ENCODE results near the gene GDF2.
A peak's percentile ranks its signal among the peaks of the same experiment; 100 is the strongest.

The GDF2 gene

GRCh38 chr10:47360419-47361040 is 38.3 kb downstream of the GDF2 start:
- TF ChIP-seq CTCF (IDR thresholded peaks at IDR 0.05; ENCODE audit: insufficient read depth, low read depth, low read length, missing control alignments): no peak
- H3K4me3 ChIP-seq (ENCODE audit: low read depth, low read length): no peak overlapping the region
- DNase-seq (ENCODE audit: low read depth): no peak

GRCh38 chr10:47361293-47361692 is 39.0 kb downstream of the GDF2 start:
- DNase-seq (ENCODE audit: low read depth): peak; percentile 25
- no peak overlapping the region for H3K4me3 ChIP-seq (ENCODE audit: low read depth, low read length)

GRCh38 chr10:47362199-47362598 is 39.9 kb downstream of the GDF2 start:
- no peak for DNase-seq (ENCODE audit: low read depth)
- H3K4me3 ChIP-seq (ENCODE audit: low read depth, low read length): no peak overlapping the region
- TF ChIP-seq CTCF (IDR thresholded peaks at IDR 0.05; ENCODE audit: insufficient read depth, low read depth, low read length, missing control alignments): no peak

More at GRCh38 chr10:47361293-47361692, 39.0 kb downstream of the GDF2 start:
- peak; percentile 65 for TF ChIP-seq CTCF (IDR thresholded peaks at IDR 0.05; ENCODE audit: insufficient read depth, low read depth, low read length, missing control alignments)

GRCh38 chr10:47363781-47364180 is 41.5 kb downstream of the GDF2 start:
- TF ChIP-seq CTCF (IDR thresholded peaks at IDR 0.05; ENCODE audit: insufficient read depth, low read depth, low read length, missing control alignments): no peak
- no peak for DNase-seq (ENCODE audit: low read depth)
- no peak overlapping the region for H3K4me3 ChIP-seq (ENCODE audit: low read depth, low read length)

- DNase-seq (ENCODE audit: low read depth): no peak
- TF ChIP-seq CTCF (IDR thresholded peaks at IDR 0.05; ENCODE audit: insufficient read depth, low read depth, low read length, missing control alignments): no peak
- no peak overlapping the region for H3K4me3 ChIP-seq (ENCODE audit: low read depth, low read length)
Measured at GRCh38 chr10:47364366-47364765, 42.1 kb downstream of the GDF2 start.

GRCh38 chr10:47364911-47365310 is 42.7 kb downstream of the GDF2 start:
- H3K4me3 ChIP-seq (ENCODE audit: low read depth, low read length): no peak overlapping the region
- DNase-seq (ENCODE audit: low read depth): no peak
- TF ChIP-seq CTCF (IDR thresholded peaks at IDR 0.05; ENCODE audit: insufficient read depth, low read depth, low read length, missing control alignments): no peak

All from GM12865 (cell line).